GM12865 (cell line): Measurements from ENCODE around the gene ZNF646.

Source experiments
- DNase-seq: peaks from one replicate; pipeline ENCODE4 v3.0.0; 2010; ENCODE audit warnings: low read depth
- H3K4me3 ChIP-seq: 2 replicates; pipeline ENCODE4 v1.5.1; 2011; ENCODE audit warnings: mild to moderate bottlenecking, low read depth, low read length, control low read depth
- CTCF ChIP-seq: IDR thresholded peaks from 2 replicates; pipeline ENCODE4 v1.5.1; 2011; ENCODE audit warnings: low read length, control low read depth, low read depth, inconsistent platforms; ENCODE audit not compliant: insufficient read depth; ENCODE audit errors: missing control alignments

ZNF646 gene

GRCh38 chr16:31127182-31127581 lies 53.0 kb downstream of the ZNF646 start:
- DNase-seq: no peak
- no peak for TF ChIP-seq CTCF

GRCh38 chr16:31128711-31129567 lies 54.7 kb downstream of the ZNF646 start:
- DNase-seq: no peak
- TF ChIP-seq CTCF: no peak
- no peak overlapping the region for H3K4me3 ChIP-seq

More at GRCh38 chr16:31127182-31127581, 53.0 kb downstream of the ZNF646 start:
- H3K4me3 ChIP-seq: no peak overlapping the region

- no peak overlapping the region for H3K4me3 ChIP-seq
- DNase-seq: no peak
- no peak for TF ChIP-seq CTCF
These were observed 55.5 kb downstream of the ZNF646 start for GRCh38 chr16:31129568-31130335.

GRCh38 chr16:31130336-31130891 lies 56.2 kb downstream of the ZNF646 start:
- no peak for DNase-seq
- no peak overlapping the region for H3K4me3 ChIP-seq
- no peak for TF ChIP-seq CTCF

- H3K4me3 ChIP-seq: no peak overlapping the region
- no peak for DNase-seq
- no peak for TF ChIP-seq CTCF
These were observed 56.7 kb downstream of the ZNF646 start for GRCh38 chr16:31130899-31131298.

GRCh38 chr16:31131416-31131815 lies 57.2 kb downstream of the ZNF646 start:
- DNase-seq: no peak
- no peak overlapping the region for H3K4me3 ChIP-seq
- TF ChIP-seq CTCF: no peak
